Cardiac muscle cell (in vitro differentiated cells and primary cell): Measurements from ENCODE around the gene TSPAN32. TPM values are rescaled to one million over a fixed set of nuclear protein-coding genes. Genes with fewer than 3 reads are reported as not detected.

Experiments
- DNase-seq, 2 donors: peaks; one replicate each; pipeline versions ENCODE4 v3.0.0 to v3.0.0-alpha.2; 2010 to 2017; ENCODE audit warnings: low read depth in 1 of 2, low spot score in 1 of 2
- H3K27ac ChIP-seq: fragments of 200-600 bp; sonication (generic); 2 replicates; pipeline ENCODE4 v1.5.1; 2016
- H3K27me3 ChIP-seq: fragments of 200-600 bp; sonication (generic); 2 replicates; pipeline ENCODE4 v1.6.0; 2016; ENCODE audit warnings: control low read depth
- H3K36me3 ChIP-seq: fragments of 200-600 bp; sonication (generic); 2 replicates; pipeline ENCODE4 v1.5.1; 2016; ENCODE audit warnings: control low read depth
- H3K4me1 ChIP-seq: fragments of 200-600 bp; sonication (generic); 2 replicates; pipeline ENCODE4 v1.8.1; 2017; ENCODE audit warnings: low read depth, mild to moderate bottlenecking, mixed run types
- H3K4me3 ChIP-seq: fragments of 200-600 bp; sonication (generic); 2 replicates; pipeline ENCODE4 v1.5.1; 2016; ENCODE audit warnings: mild to moderate bottlenecking
- H3K9me3 ChIP-seq: fragments of 200-600 bp; sonication (generic); 2 replicates; pipeline ENCODE4 v1.5.1; 2017; ENCODE audit warnings: low read depth, mild to moderate bottlenecking, control low read depth
- CTCF ChIP-seq: IDR thresholded peaks from 2 replicates; pipeline ENCODE4 v1.5.1; 2012; ENCODE audit warnings: low read depth, mild to moderate bottlenecking, low read length
- polyA plus RNA-seq: library from polyadenylated mRNA; unstranded; fragments of >200 nt; fragmentation: Nextera tagmentation; extraction: Ambion mirVana; gene quantifications from 2 replicates; pipeline ENCODE4 v1.2.1, GENCODE V29; 2016
- total RNA-seq: library from RNA; depleted of rRNA; stranded (reverse); fragments of >200 nt; gene quantifications from 2 replicates; pipeline ENCODE4 v1.2.3, GENCODE V29; 2016

TSPAN32 gene
- total and polyA plus RNA-seq, 2 experiments from 2014 or later = 22.0 to 24.8 TPM

GRCh38 chr11:2306877-2307500 lies 5.2 kb downstream of the TSPAN32 start:
- H3K27ac ChIP-seq = no peak overlapping the region
- H3K36me3 ChIP-seq = no peaks in the 10 kb centered on the region
- no peak for TF ChIP-seq CTCF
- H3K4me3 ChIP-seq = no peak overlapping the region
- DNase-seq = no peak
- H3K27me3 ChIP-seq = no peaks in the 10 kb centered on the region
- H3K4me1 ChIP-seq = peaks cover 43% of the 10 kb centered on the region
- no peaks in the 10 kb centered on the region for H3K9me3 ChIP-seq

- no peak overlapping the region for H3K27ac ChIP-seq
- H3K36me3 ChIP-seq = no peaks in the 10 kb centered on the region
- no peak for DNase-seq
Measured at GRCh38 chr11:2307501-2308331, 5.9 kb downstream of the TSPAN32 start.

GRCh38 chr11:2308713-2309112 lies 6.9 kb downstream of the TSPAN32 start:
- no peak overlapping the region for H3K27ac ChIP-seq
- H3K4me1 ChIP-seq = peaks cover 26% of the 10 kb centered on the region
- H3K9me3 ChIP-seq = no peaks in the 10 kb centered on the region
- DNase-seq = no peak
- no peaks in the 10 kb centered on the region for H3K27me3 ChIP-seq
- H3K36me3 ChIP-seq = no peaks in the 10 kb centered on the region
- no peak overlapping the region for H3K4me3 ChIP-seq
- no peak for TF ChIP-seq CTCF

More at GRCh38 chr11:2307501-2308331, 5.9 kb downstream of the TSPAN32 start:
- Histone ChIP-seq H3K4me3 (no peak overlapping the region), H3K4me1 (peaks cover 36% of the 10 kb centered on the region), H3K9me3 (no peaks in the 10 kb centered on the region), H3K27me3 (no peaks in the 10 kb centered on the region)
- no peak for TF ChIP-seq CTCF

GRCh38 chr11:2309251-2310072 lies 7.6 kb downstream of the TSPAN32 start:
- H3K4me1 ChIP-seq = peaks cover 22% of the 10 kb centered on the region

More at GRCh38 chr11:2309251-2310072, 7.6 kb downstream of the TSPAN32 start:
- no peaks in the 10 kb centered on the region for H3K27me3 ChIP-seq
- H3K27ac ChIP-seq = no peak overlapping the region
- no peak for TF ChIP-seq CTCF
- no peaks in the 10 kb centered on the region for H3K9me3 ChIP-seq
- H3K36me3 ChIP-seq = no peaks in the 10 kb centered on the region
- no peak for DNase-seq
- H3K4me3 ChIP-seq = no peak overlapping the region
